Pancreas (tissue), 10 donors: ENCODE measurements around the gene TTLL5. TPM values are rescaled to one million over a fixed set of nuclear protein-coding genes. Genes with fewer than 3 reads are reported as not detected.

Source experiments
- ATAC-seq, 4 donors: fragments of 200-7000 bp; cut with Tn5 transposase; one replicate each; pipeline versions ENCODE4 v1.8.0 to v1.9.1; 2020; ENCODE audit warnings: mild to moderate bottlenecking in 4 of 4, moderate library complexity in 4 of 4
- DNase-seq, 6 donors: peaks; one replicate each; pipeline ENCODE4 v3.0.0-alpha.2; 2020
- FAIRE-seq: peaks from 2 replicates; lab custom pipeline; 2012; peaks lifted over from hg19 to GRCh38; lab: Jason Lieb, UNC
- H3K27ac ChIP-seq, 4 donors: fragments of 200-600 bp; sonication (generic); 1 replicate in 3 of 4; 2 replicates in 1 of 4; pipeline versions ENCODE4 v1.5.0 to v1.8.0; 2020
- H3K27me3 ChIP-seq, 4 donors: fragments of 200-600 bp; one replicate each; pipeline ENCODE4 v1.8.0; 2021
- H3K36me3 ChIP-seq, 3 donors: fragments of 200-600 bp; sonication (generic) in 1 of 3; one replicate each; pipeline versions ENCODE4 v1.5.0 to v1.8.0; 2020 to 2021
- H3K4me1 ChIP-seq, 3 donors: fragments of 200-600 bp; one replicate each; pipeline ENCODE4 v1.8.0; 2021
- H3K4me3 ChIP-seq, 4 donors: fragments of 200-600 bp; sonication (generic) in 2 of 4; one replicate each; pipeline versions ENCODE4 v1.5.0 to v1.8.0; 2020 to 2021
- H3K9me3 ChIP-seq, 4 donors: fragments of 200-600 bp; one replicate each; pipeline ENCODE4 v1.8.0; 2021
- CTCF ChIP-seq, 4 donors: fragments of 200-600 bp; sonication (generic) in 3 of 4; IDR thresholded peaks; one replicate each; pipeline versions ENCODE4 v1.5.0 to v1.8.0; 2021; ENCODE audit warnings: antibody characterized with exemption in 4 of 4
- WGBS, 2 donors: extraction: QIAGEN DNeasy Blood & Tissue Kit; methylation state at CpG; one replicate each; pipeline ENCODE4 v1.1.7; 2013; 5-methylcytosine and 5-hydroxymethylcytosine counted together
- intact Hi-C, 3 donors: fragments of 100-400 bp; cut with DNase I; formaldehyde crosslinking; loops; one replicate each; pipeline versions ENCODE4 v1.11.1 to v1.14.2; 2022
- polyA plus RNA-seq, 2 donors: library from polyadenylated mRNA; stranded (reverse); fragments of 200-250 nt; gene quantifications; one replicate each; pipeline ENCODE4 v1.2.3, GENCODE V29; 2013
- total RNA-seq, 6 donors: library from RNA; stranded (reverse); fragmentation: NEBNext Ultra II Directional in 4 of 6; extraction: Animal tissue kit (Norgen Biotek cat#: 25700) in 4 of 6; gene quantifications; one replicate each; pipeline versions ENCODE4 v1.2.1 to v1.2.4, GENCODE V29; 2021 to 2023
- donor health status: healthy with polysubstance abuse.
- donor health status: DM: no; HTN: no; CAD: no; lungs with moderate emphysema.
- donor health status: DM: no; HTN: no; CAD: no.
- donor health status: control.
- donor health status: control.
- donor health status: Bipolar disorder and iron deficiency.
- donor health status: DM: yes; HTN: yes; CAD: no.
- donor health status: DM: no; HTN: no; CAD: no.
- donor health status: DM: no; HTN: no; CAD: no.
- donor health status: DM: yes; HTN: yes; CAD: no.

Gene TTLL5
- total and polyA plus RNA-seq, 8 donors, result 7.6 to 22.6 (median 12.0) TPM

GRCh38 chr14:75849300-75849895, 188.4 kb downstream of the TTLL5 start:
- DNase-seq (no peak), ATAC-seq (no peak), FAIRE-seq (no peak)
- Histone ChIP-seq H3K27ac (no peak overlapping the region), H3K36me3 (no peaks in the 10 kb centered on the region), H3K9me3 (no peaks in the 10 kb centered on the region), H3K4me1 (no peaks in the 10 kb centered on the region), H3K4me3 (no peak overlapping the region), H3K27me3 (no peaks in the 10 kb centered on the region)
- intact Hi-C loops, result no loop called here
- 95% methylated on average over 3 of the region's 3 CpGs for WGBS, 2 donors
- TF ChIP-seq CTCF (IDR thresholded peaks at IDR 0.05), result no peak

DNA sequence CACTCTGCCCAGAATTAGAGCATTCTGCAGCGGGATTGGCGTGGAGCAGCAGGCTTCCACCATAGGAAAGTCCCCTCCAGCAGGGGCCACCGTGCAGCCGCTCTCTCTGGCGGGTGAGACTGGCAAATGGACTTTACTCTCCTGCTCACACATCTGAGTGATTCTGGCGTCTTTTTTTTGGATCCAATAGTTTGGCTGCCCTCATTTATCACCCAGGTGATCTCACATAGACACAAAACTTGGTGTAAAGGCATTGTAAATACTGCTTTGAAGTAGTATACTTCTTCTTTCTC, 190.5 kb downstream of the TTLL5 start:
- Histone ChIP-seq H3K27me3 (no peaks in the 10 kb centered on the region), H3K9me3 (no peaks in the 10 kb centered on the region), H3K27ac (no peak overlapping the region), H3K4me1 (no peaks in the 10 kb centered on the region), H3K36me3 (no peaks in the 10 kb centered on the region), H3K4me3 (no peak overlapping the region)
- TF ChIP-seq CTCF (IDR thresholded peaks at IDR 0.05), result no peak
- FAIRE-seq, result no peak
- peak in 2 of 6 donors; percentile 13 to 22 for DNase-seq
- peak; percentile 55 to 71 (median 66) for ATAC-seq
- WGBS, 2 donors, result 68 to 74% methylated on average over 6 of the region's 6 CpGs
- intact Hi-C loops, result no loop called here

- no peaks in the 10 kb centered on the region for H3K9me3 ChIP-seq
- no peak overlapping the region for H3K27ac ChIP-seq
- 70 to 73% methylated on average over 6 of the region's 6 CpGs for WGBS, 2 donors
- no peaks in the 10 kb centered on the region for H3K36me3 ChIP-seq
- no peak for ATAC-seq
- no peak for TF ChIP-seq CTCF (IDR thresholded peaks at IDR 0.05)
- no peaks in the 10 kb centered on the region for H3K27me3 ChIP-seq
- intact Hi-C loops, result no loop called here
- no peak for DNase-seq
- no peaks in the 10 kb centered on the region for H3K4me1 ChIP-seq
- H3K4me3 ChIP-seq, result no peak overlapping the region
- FAIRE-seq, result no peak
These were observed 193.2 kb downstream of the TTLL5 start for GRCh38 chr14:75854111-75854799.

GRCh38 chr14:75857199-75857598, 196.2 kb downstream of the TTLL5 start:
- Histone ChIP-seq H3K27ac (no peak overlapping the region), H3K4me1 (peaks cover 0 to 7% (median 0%) of the 10 kb centered on the region in 3 donors), H3K4me3 (no peak overlapping the region), H3K36me3 (no peaks in the 10 kb centered on the region), H3K9me3 (no peaks in the 10 kb centered on the region), H3K27me3 (no peaks in the 10 kb centered on the region)
- intact Hi-C loops, result no loop called here
- no peak for DNase-seq
- FAIRE-seq, result no peak
- 91 to 97% methylated on average over 1 of the region's 1 CpG for WGBS, 2 donors
- no peak for TF ChIP-seq CTCF (IDR thresholded peaks at IDR 0.05)
- no peak for ATAC-seq

GRCh38 chr14:75858362-75858761, 197.3 kb downstream of the TTLL5 start:
- Histone ChIP-seq H3K36me3 (no peaks in the 10 kb centered on the region), H3K4me1 (peaks cover 0 to 7% (median 0%) of the 10 kb centered on the region in 3 donors), H3K4me3 (no peak overlapping the region), H3K9me3 (no peaks in the 10 kb centered on the region), H3K27ac (no peak overlapping the region), H3K27me3 (no peaks in the 10 kb centered on the region)
- no peak for TF ChIP-seq CTCF (IDR thresholded peaks at IDR 0.05)
- WGBS, 2 donors, result 42% methylated on average over 2 of the region's 2 CpGs
- no peak for DNase-seq
- ATAC-seq, result no peak
- no peak for FAIRE-seq
- intact Hi-C loops, result no loop called here
